Measurements from ENCODE around the gene KCNH1. TPM values are rescaled to one million over a fixed set of nuclear protein-coding genes. Genes with fewer than 3 reads are reported as not detected.

The KCNH1 gene
- polyA plus RNA-seq, 2 of the 4 experiments (the other 2 are of a cell fraction), result 5.1 to 7.9 TPM

- 0 out of 3 replicates have a peak, but pooled peaks cover 5% of the 10 kb centered on the region for H3K4me1 ChIP-seq
- ATAC-seq, result no peak
- POLR2A ChIA-PET, result no interaction called here
- 49% methylated on average over 4 of the region's 5 CpGs for WGBS (ENCODE audit: missing lambda C conversion rate)
- no peak overlapping the region for H3K27ac ChIP-seq
- 0 out of 3 replicates have a peak, but pooled peaks cover 2% of the 10 kb centered on the region for H3K9me3 ChIP-seq
- H3K4me2 ChIP-seq, result no peak overlapping the region
- TF ChIP-seq ATOH8 (CRISPR knock-in tag; IDR thresholded peaks at IDR 0.05; ENCODE audit: low read depth) (no peak), USF2 (IDR thresholded peaks at IDR 0.05) (no peak), POLR2A (IDR thresholded peaks at IDR 0.05; ENCODE audit: low read length) (no peak), ZNF302 (CRISPR knock-in tag; IDR thresholded peaks at IDR 0.05) (no peak), NPAS2 (CRISPR knock-in tag; IDR thresholded peaks at IDR 0.05; ENCODE audit: borderline replicate concordance) (no peak), PHF8 (IDR thresholded peaks at IDR 0.05; ENCODE audit: borderline replicate concordance, low read depth) (no peak), TFCP2L1 (CRISPR knock-in tag; IDR thresholded peaks at IDR 0.05) (no peak), SREBF2 (IDR thresholded peaks at IDR 0.05) (no peak), CHD4 (IDR thresholded peaks at IDR 0.05; ENCODE audit: borderline replicate concordance) (no peak), CTCF (IDR thresholded peaks at IDR 0.05) (no peak), HDAC2 (IDR thresholded peaks at IDR 0.05) (no peak)
- FAIRE-seq, result no peak
- CTCF ChIA-PET, result interaction anchor here (0.8 kb wide), 1 partner anchor 483 kb away, joined by 3 read pairs; no protein-coding TSS in a partner anchor
- H3K4me3 ChIP-seq, result no peak overlapping the region
- DNase-seq (ENCODE audit: low read depth in 1 of 2, low spot score in 1 of 2), result no peak
Observed at GRCh38 chr1:210898473-210898872, 235.5 kb downstream of the KCNH1 start.

- no peaks in the 10 kb centered on the region for H3K9me3 ChIP-seq
- DNase-seq (ENCODE audit: low read depth in 1 of 2, low spot score in 1 of 2) (peak; percentile 10 to 31), ATAC-seq (peak; percentile 79 to 83; a peak in 5 of 6 replicates), FAIRE-seq (peak; percentile 23)
- H3K4me3 ChIP-seq, result no peak overlapping the region
- H3K4me1 ChIP-seq, result peaks cover 27% of the 10 kb centered on the region
- H3K27ac ChIP-seq, result peak overlapping the region; percentile 56 to 78
- CTCF ChIA-PET, result interaction anchor here (1.0 to 1.3 kb wide), 2 partner anchors 156 to 251 kb away, joined by 3 to 4 read pairs; no protein-coding TSS in a partner anchor
- TF ChIP-seq FOSL2 (IDR thresholded peaks at IDR 0.05), result peak; percentile 28; the same call in 1 of the 2 replicates
- TF ChIP-seq FOSL2 (CRISPR knock-in tag; IDR thresholded peaks at IDR 0.05), result no peak
- no peak for TF ChIP-seq CBX8 (IDR thresholded peaks at IDR 0.05)
- TF ChIP-seq JUNB (IDR thresholded peaks at IDR 0.05), result 0 out of 2 replicates have a peak, but pooled peaks have one; percentile 30
- 60% methylated on average over 2 of the region's 2 CpGs for WGBS (ENCODE audit: missing lambda C conversion rate)
- peak overlapping the region; percentile 71 for H3K4me2 ChIP-seq
- POLR2A ChIA-PET, result no interaction called here
Observed at GRCh38 chr1:210883821-210884220, 250.1 kb downstream of the KCNH1 start.

- peak; percentile 75 for ATAC-seq
Observed at GRCh38 chr1:210882414-210883221, 251.3 kb downstream of the KCNH1 start.

More at GRCh38 chr1:210882414-210883221, 251.3 kb downstream of the KCNH1 start:
- no peaks in the 10 kb centered on the region for H3K9me3 ChIP-seq
- DNase-seq (ENCODE audit: low read depth in 1 of 2, low spot score in 1 of 2) (peak; percentile 8 to 17), FAIRE-seq (no peak)
- CTCF ChIA-PET, result interaction anchor here (1.1 kb wide), 1 partner anchor 106 kb away, joined by 3 read pairs; no protein-coding TSS in a partner anchor
- POLR2A ChIA-PET, result no interaction called here
- peaks cover 27% of the 10 kb centered on the region for H3K4me1 ChIP-seq
- H3K27ac ChIP-seq, result peak overlapping the region; percentile 56 to 78
- H3K4me3 ChIP-seq, result no peak overlapping the region
- WGBS (ENCODE audit: missing lambda C conversion rate), result 21% methylated on average over 8 of the region's 8 CpGs
- peak overlapping the region; percentile 71 for H3K4me2 ChIP-seq
- no peak for TF ChIP-seq RCOR1 (IDR thresholded peaks at IDR 0.05; ENCODE audit: low read depth, low read length)
- TF ChIP-seq USF2 (IDR thresholded peaks at IDR 0.05), result no peak
- TF ChIP-seq GATA3 (IDR thresholded peaks at IDR 0.05; ENCODE audit: borderline replicate concordance), result peak; percentile 20; the same call in 1 of the 2 replicates
- TF ChIP-seq JUNB (IDR thresholded peaks at IDR 0.05), result peak; percentile 37; the same call in 1 of the 2 replicates
- no peak for TF ChIP-seq FOSL2 (IDR thresholded peaks at IDR 0.05)
- peak; percentile 38; the same call in 1 of the 2 replicates for TF ChIP-seq FOSL2 (CRISPR knock-in tag; IDR thresholded peaks at IDR 0.05)
- TF ChIP-seq MAZ (IDR thresholded peaks at IDR 0.05; ENCODE audit: borderline replicate concordance, low read depth, low read length), result no peak
- peak in 1 of 2 experiments; percentile 43; a peak in 1 of 5 replicates for TF ChIP-seq EP300 (IDR thresholded peaks at IDR 0.05)

Data from A549 (cell line).